Keratinocyte (primary cell): ENCODE results near the gene POLE.

ENCODE experiments used
- EZH2 ChIP-seq: IDR thresholded peaks from one replicate; pipeline ENCODE4 v1.6.1; 2012; ENCODE audit warnings: inconsistent platforms, mild to moderate bottlenecking, low read length, moderate library complexity
- TF ChIP-seq, protein P1 (sequence below), 3 experiments: IDR thresholded peaks in 1 of 3; conservative IDR thresholded peaks in 1 of 3; optimal IDR thresholded peaks in 1 of 3; 2 replicates in 2 of 3; 3 replicates in 1 of 3; pipeline versions ENCODE3 to v1.5.1; 2011; ENCODE audit warnings: low read length in 3 of 3, mild to moderate bottlenecking in 3 of 3, moderate library complexity in 2 of 3, control low read depth in 1 of 3, inconsistent platforms in 1 of 3; ENCODE audit not compliant: insufficient read depth in 2 of 3; ENCODE audit errors: extremely low read depth in 1 of 3

DNA sequence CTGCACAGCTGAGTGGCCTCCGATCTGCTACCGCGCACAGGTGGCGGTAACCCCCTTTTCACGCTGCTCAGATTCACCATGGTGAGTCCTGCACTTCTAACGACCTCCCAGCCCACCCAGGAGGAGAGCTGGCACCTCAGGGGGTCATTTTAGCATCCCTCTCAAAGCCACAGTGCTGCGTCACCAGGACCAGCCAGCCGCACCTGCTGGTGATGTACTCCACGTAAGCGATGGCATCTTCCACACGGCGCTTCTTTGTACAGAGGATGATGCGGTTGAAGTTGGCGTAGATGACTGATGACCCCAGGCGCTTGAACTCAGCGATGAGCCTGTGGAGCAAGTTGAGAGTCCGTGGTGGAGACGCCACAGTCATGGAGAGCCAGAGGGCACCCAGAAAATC, 49.3 kb downstream of the POLE start:
- no peak for TF ChIP-seq EZH2
- TF ChIP-seq, protein P1, sequence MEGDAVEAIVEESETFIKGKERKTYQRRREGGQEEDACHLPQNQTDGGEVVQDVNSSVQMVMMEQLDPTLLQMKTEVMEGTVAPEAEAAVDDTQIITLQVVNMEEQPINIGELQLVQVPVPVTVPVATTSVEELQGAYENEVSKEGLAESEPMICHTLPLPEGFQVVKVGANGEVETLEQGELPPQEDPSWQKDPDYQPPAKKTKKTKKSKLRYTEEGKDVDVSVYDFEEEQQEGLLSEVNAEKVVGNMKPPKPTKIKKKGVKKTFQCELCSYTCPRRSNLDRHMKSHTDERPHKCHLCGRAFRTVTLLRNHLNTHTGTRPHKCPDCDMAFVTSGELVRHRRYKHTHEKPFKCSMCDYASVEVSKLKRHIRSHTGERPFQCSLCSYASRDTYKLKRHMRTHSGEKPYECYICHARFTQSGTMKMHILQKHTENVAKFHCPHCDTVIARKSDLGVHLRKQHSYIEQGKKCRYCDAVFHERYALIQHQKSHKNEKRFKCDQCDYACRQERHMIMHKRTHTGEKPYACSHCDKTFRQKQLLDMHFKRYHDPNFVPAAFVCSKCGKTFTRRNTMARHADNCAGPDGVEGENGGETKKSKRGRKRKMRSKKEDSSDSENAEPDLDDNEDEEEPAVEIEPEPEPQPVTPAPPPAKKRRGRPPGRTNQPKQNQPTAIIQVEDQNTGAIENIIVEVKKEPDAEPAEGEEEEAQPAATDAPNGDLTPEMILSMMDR (optimal IDR thresholded peaks at IDR 0.05 in 1 of 3, IDR thresholded peaks at IDR 0.05 in 1 of 3, conservative IDR thresholded peaks at IDR 0.05 in 1 of 3; ENCODE audit: extremely low read depth in 1 of 3, insufficient read depth in 2 of 3, low read length in 3 of 3): no peak
